ENCODE measurements around the gene MITF. TPM values are rescaled to one million over a fixed set of nuclear protein-coding genes. Genes with fewer than 3 reads are reported as not detected.

The MITF gene
- total RNA-seq, 4 donors from 2014 or later = 12.2 to 20.9 (median 17.1) TPM

DNA sequence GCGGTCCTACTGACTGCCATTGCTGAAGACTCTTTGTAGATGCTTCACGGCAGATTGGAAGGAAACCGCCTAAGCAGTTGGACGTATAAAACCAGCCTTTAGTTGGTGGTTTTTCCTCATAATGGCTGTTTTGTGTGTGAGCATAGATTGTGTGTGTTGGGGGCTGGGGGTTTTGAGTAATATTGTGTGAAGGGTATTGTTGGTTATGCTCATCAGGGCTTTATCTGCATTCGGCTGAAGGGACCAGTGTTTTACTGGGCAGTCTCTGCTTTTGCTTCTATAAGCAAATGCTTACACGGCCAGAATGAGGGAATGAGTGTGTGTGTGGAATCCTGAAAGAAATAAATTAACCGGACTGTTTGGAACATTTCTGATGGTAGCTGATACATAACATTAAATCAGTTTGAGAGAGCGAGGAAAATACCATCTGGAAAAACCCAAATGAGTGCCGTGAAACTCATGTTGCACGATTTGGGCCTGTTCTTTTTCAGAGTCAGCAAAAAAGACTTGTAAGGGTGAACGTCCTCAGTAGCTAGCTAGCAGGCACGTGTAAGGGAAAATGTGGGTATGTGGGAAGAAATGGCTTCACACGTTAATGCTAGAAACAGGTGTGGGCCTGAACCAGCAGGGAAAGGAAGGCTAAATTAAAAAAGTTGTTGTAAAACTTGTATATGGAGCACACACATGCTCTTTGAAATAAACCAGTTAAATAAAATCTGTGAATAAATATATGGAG, 1.9 kb downstream of the MITF start:
- in situ Hi-C loops (cut with MboI; ENCODE audit: low pct_ligation_motif_present in 1 of 4, low pct_unique_long_range_greater_than_20kb in 1 of 4, low sequenced_read_pairs in 3 of 4) (no loop called here), intact Hi-C loops (cut with DNase I; ENCODE audit: low total_unique reads) (no loop called here)
- Histone ChIP-seq H3K4me3 (peak overlapping the region; percentile 1 to 78 (median 70)), H3K9me3 (no peaks in the 10 kb centered on the region), H3K27ac (peak overlapping the region; percentile 82 to 91 (median 84)), H3K4me1 (peaks cover 0 to 47% (median 7%) of the 10 kb centered on the region in 4 donors), H3K27me3 (peaks cover 7% of the 10 kb centered on the region), H3K36me3 (no peaks in the 10 kb centered on the region)
- WGBS, 2 donors (ENCODE audit: low coverage in 1 of 2) = 44 to 54% methylated on average over 8 to 13 of the region's 13 CpGs
- no peak for DNase-seq
- TF ChIP-seq POLR2A (IDR thresholded peaks at IDR 0.05) = no peak
- TF ChIP-seq POLR2AphosphoS5 (IDR thresholded peaks at IDR 0.05) = no peak
- TF ChIP-seq EP300 (IDR thresholded peaks at IDR 0.05; ENCODE audit: low read depth) = no peak
- TF ChIP-seq, protein P1, sequence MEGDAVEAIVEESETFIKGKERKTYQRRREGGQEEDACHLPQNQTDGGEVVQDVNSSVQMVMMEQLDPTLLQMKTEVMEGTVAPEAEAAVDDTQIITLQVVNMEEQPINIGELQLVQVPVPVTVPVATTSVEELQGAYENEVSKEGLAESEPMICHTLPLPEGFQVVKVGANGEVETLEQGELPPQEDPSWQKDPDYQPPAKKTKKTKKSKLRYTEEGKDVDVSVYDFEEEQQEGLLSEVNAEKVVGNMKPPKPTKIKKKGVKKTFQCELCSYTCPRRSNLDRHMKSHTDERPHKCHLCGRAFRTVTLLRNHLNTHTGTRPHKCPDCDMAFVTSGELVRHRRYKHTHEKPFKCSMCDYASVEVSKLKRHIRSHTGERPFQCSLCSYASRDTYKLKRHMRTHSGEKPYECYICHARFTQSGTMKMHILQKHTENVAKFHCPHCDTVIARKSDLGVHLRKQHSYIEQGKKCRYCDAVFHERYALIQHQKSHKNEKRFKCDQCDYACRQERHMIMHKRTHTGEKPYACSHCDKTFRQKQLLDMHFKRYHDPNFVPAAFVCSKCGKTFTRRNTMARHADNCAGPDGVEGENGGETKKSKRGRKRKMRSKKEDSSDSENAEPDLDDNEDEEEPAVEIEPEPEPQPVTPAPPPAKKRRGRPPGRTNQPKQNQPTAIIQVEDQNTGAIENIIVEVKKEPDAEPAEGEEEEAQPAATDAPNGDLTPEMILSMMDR (IDR thresholded peaks at IDR 0.05) = no peak

DNA sequence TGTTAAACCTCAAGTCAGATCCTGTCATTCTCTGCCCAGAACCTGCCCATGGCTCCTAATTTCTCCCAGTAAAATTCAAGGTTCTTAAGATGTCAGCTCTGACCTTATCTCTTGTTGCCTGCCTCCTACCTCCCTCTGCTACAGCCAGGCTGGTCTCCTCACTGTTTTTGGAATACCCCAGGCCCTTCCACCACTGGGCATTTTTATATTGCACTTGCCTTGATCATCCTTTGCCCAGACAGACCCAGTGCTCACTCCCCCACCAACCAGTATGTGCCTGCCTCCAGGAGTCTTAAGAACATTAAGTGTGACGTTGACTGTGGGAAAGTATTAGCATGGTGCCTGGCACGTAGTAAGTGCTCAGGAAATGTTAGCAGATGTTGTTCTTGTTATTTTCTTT, 3.1 kb downstream of the MITF start:
- WGBS, 2 donors (ENCODE audit: low coverage in 1 of 2) = 70 to 79% methylated on average over 2 of the region's 2 CpGs
- Histone ChIP-seq H3K36me3 (no peaks in the 10 kb centered on the region), H3K4me1 (peaks cover 3 to 56% (median 14%) of the 10 kb centered on the region in 4 donors), H3K27ac (peak overlapping the region in 3 of 4 donors; percentile 82 to 91 (median 86)), H3K27me3 (peaks cover 6% of the 10 kb centered on the region), H3K9me3 (no peaks in the 10 kb centered on the region), H3K4me3 (no peak overlapping the region)
- DNase-seq = no peak
- intact Hi-C loops (cut with DNase I; ENCODE audit: low total_unique reads) = no loop called here
- in situ Hi-C loops (cut with MboI; ENCODE audit: low pct_ligation_motif_present in 1 of 4, low pct_unique_long_range_greater_than_20kb in 1 of 4, low sequenced_read_pairs in 3 of 4) = no loop called here
- no peak for TF ChIP-seq POLR2A (IDR thresholded peaks at IDR 0.05)

DNA sequence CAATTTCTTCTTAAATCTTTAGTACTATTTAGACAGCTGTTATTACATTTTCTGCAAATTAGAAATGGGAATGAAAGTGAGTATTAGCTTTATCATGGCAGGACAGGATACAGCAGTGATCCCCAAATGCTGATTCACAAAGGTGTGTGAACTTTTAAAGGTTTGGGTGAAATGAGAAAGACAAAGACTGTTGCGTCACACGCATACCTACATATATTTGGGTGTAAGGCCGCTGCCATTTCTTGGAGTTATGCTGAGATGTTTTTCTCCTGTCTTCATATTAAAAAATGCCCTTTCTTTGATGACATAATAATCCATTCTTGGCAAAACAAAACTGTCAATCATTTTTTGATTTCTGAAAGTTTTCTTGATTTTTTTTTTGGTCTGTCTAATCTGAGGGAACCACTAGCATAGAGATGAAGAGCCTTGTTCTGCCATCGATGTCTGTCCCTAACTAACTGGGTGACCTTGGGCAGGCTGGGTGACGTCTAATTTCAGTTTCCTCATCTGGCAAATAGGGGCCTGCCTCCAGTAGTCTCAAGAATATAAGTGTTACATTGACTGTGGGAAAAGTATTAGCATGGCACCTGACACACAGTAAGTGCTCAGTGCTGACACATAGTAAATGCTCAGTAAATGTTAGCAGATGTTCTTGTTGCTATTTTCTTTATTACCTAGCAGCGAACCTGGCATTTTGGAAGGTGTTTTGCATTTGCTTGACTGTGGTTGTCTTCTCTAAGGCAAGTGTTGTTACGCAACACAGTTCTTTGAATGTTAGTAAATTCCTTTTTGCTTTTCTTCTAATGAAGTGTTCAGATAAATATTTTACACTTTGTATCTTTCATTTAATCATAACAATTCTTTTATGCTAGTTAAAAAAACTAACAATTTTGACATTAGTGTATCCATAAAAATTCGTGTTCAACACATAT, 5.0 kb downstream of the MITF start:
- Histone ChIP-seq H3K9me3 (no peaks in the 10 kb centered on the region), H3K27me3 (no peaks in the 10 kb centered on the region), H3K36me3 (no peaks in the 10 kb centered on the region), H3K4me3 (no peak overlapping the region), H3K27ac (peak overlapping the region in 3 of 4 donors; percentile 5 to 91 (median 82)), H3K4me1 (peaks cover 13 to 62% (median 23%) of the 10 kb centered on the region in 4 donors)
- intact Hi-C loops (cut with DNase I; ENCODE audit: low total_unique reads) (no loop called here), in situ Hi-C loops (cut with MboI; ENCODE audit: low pct_ligation_motif_present in 1 of 4, low pct_unique_long_range_greater_than_20kb in 1 of 4, low sequenced_read_pairs in 3 of 4) (no loop called here)
- 79 to 80% methylated on average over 6 to 8 of the region's 8 CpGs for WGBS, 2 donors (ENCODE audit: low coverage in 1 of 2)
- DNase-seq = no peak
- TF ChIP-seq POLR2A (IDR thresholded peaks at IDR 0.05) (no peak), POLR2AphosphoS5 (IDR thresholded peaks at IDR 0.05) (no peak), EP300 (IDR thresholded peaks at IDR 0.05; ENCODE audit: low read depth) (no peak)
- TF ChIP-seq, protein P1 (IDR thresholded peaks at IDR 0.05) = no peak

DNA sequence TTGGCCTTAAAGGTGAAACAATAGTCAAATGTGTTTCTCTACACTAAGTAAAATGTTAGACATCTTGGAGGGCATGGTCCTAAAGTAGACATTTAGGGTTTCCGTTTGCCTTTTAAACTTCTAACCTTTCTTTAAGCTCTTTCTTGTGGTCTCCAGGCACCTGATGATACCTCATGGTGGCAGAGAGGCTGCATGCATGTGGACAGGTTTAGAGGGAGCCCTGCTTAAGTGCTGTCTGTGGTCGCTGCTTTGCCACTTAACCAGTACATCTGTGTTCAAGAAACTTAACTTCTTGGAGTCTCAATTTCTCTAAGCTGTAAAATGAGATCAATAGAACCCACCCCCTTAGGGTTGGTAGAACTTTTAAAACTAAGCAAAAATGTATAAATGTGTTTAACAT, 6.2 kb downstream of the MITF start:
- Histone ChIP-seq H3K4me1 (peaks cover 13 to 71% (median 30%) of the 10 kb centered on the region in 4 donors), H3K27me3 (no peaks in the 10 kb centered on the region), H3K4me3 (no peak overlapping the region), H3K36me3 (no peaks in the 10 kb centered on the region), H3K27ac (peak overlapping the region; percentile 65 to 91 (median 76)), H3K9me3 (no peaks in the 10 kb centered on the region)
- intact Hi-C loops (cut with DNase I; ENCODE audit: low total_unique reads) = no loop called here
- 78% methylated on average over 2 of the region's 2 CpGs; no CpG with 5 or more reads in 1 of the 2 donors for WGBS, 2 donors (ENCODE audit: low coverage in 1 of 2)
- in situ Hi-C loops (cut with MboI; ENCODE audit: low pct_ligation_motif_present in 1 of 4, low pct_unique_long_range_greater_than_20kb in 1 of 4, low sequenced_read_pairs in 3 of 4) = no loop called here
- DNase-seq = no peak
- no peak for TF ChIP-seq EP300 (IDR thresholded peaks at IDR 0.05; ENCODE audit: low read depth)
- TF ChIP-seq, protein P1 (IDR thresholded peaks at IDR 0.05) = no peak
- TF ChIP-seq POLR2A (IDR thresholded peaks at IDR 0.05) = no peak
- TF ChIP-seq POLR2AphosphoS5 (IDR thresholded peaks at IDR 0.05) = no peak
